Hematopoietic multipotent progenitor cell treated with erythropoietin and hydrocortisone succinate and interleukin-3 and kit ligand, for 6 days (in vitro differentiated cells): ENCODE data around the gene CTU2.
A peak's percentile ranks its signal among the peaks of the same experiment; 100 is the strongest.

Experiments used
- DNase-seq: peaks from one replicate; pipeline ENCODE4 v3.0.0-alpha.2; 2015

Gene CTU2

GRCh38 chr16:88681709-88682451 lies 24.4 kb upstream of the CTU2 start:
- DNase-seq, result peak; percentile 76

- DNase-seq, result no peak
Observed at GRCh38 chr16:88684569-88685155, 21.6 kb upstream of the CTU2 start.

GRCh38 chr16:88685156-88686061 lies 20.9 kb upstream of the CTU2 start:
- DNase-seq, result peak; percentile 56

- peak; percentile 57 for DNase-seq
Observed at GRCh38 chr16:88686062-88686438, 20.3 kb upstream of the CTU2 start.

- peak; percentile 86 for DNase-seq
Observed at GRCh38 chr16:88686439-88687253, 19.7 kb upstream of the CTU2 start, which contains the start of gene SNAI3. Gene SNAI3 (minus strand): TSS chr16:88686507. CDS start chr16:88686406, 101 bp downstream.

- no peak for DNase-seq
Observed at GRCh38 chr16:88687254-88687576, 19.1 kb upstream of the CTU2 start.

GRCh38 chr16:88687676-88688012 lies 18.7 kb upstream of the CTU2 start:
- peak; percentile 32 for DNase-seq

GRCh38 chr16:88688013-88688778 lies 18.1 kb upstream of the CTU2 start:
- DNase-seq, result peak; percentile 92

- DNase-seq, result no peak
Observed at GRCh38 chr16:88690341-88691128, 15.8 kb upstream of the CTU2 start.

GRCh38 chr16:88691129-88691813 lies 15.0 kb upstream of the CTU2 start:
- DNase-seq, result no peak

- peak; percentile 82 for DNase-seq
Observed at GRCh38 chr16:88691924-88692560, 14.3 kb upstream of the CTU2 start.

- no peak for DNase-seq
Observed at GRCh38 chr16:88692861-88693260, 13.4 kb upstream of the CTU2 start.

- DNase-seq, result no peak
Observed at GRCh38 chr16:88693420-88694177, 12.7 kb upstream of the CTU2 start.

- DNase-seq, result no peak
Observed at GRCh38 chr16:88694221-88695087, 11.8 kb upstream of the CTU2 start.

GRCh38 chr16:88695218-88695617 lies 11.1 kb upstream of the CTU2 start:
- no peak for DNase-seq

- no peak for DNase-seq
Observed at GRCh38 chr16:88695753-88696152, 10.6 kb upstream of the CTU2 start.

GRCh38 chr16:88696441-88696840 lies 9.9 kb upstream of the CTU2 start:
- no peak for DNase-seq

GRCh38 chr16:88697116-88697830 lies 9.0 kb upstream of the CTU2 start:
- no peak for DNase-seq
